ENCODE measurements around the gene TECRL.

The TECRL gene

DNA sequence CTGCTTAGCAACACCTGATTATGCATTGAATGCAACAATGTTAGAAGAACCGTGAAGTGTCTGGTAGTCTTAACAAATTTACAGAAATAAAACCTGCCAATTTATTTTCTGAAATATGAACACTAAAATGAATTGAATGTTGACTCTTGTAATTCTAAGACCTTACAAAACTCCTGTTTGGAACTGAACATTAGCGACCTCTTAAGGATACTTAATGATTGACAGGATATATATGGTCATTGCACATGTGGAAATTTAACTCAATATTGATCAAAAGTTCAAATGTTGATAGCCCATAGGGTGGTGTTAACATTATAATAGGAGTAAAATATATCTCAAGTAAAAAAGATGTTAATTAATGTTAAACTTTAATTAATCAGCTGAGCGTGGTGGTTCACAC, 79.1 kb downstream of the TECRL start:
- in situ Hi-C loops (cut with MboI; ENCODE audit: low sequenced_read_pairs), result no loop called here

DNA sequence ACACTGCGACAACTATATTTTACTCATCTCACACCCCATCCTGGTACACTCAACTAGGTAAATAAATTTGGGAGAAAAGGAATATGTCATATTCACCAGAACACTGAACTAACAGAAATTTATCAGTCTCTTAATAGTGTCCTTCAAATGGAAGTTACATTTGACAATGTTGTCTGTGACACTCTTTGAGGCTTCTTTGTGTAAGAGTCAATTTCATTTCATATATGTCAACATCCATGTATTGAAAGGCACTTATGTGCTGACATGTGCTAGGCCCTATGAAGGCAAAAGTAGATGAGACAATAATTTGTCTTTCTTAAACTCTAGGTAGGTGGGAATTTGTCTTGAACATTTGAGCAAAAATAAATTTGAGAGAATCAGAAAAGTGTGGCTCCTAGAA, 82.0 kb downstream of the TECRL start:
- in situ Hi-C loops (cut with MboI; ENCODE audit: low sequenced_read_pairs), result no loop called here

DNA sequence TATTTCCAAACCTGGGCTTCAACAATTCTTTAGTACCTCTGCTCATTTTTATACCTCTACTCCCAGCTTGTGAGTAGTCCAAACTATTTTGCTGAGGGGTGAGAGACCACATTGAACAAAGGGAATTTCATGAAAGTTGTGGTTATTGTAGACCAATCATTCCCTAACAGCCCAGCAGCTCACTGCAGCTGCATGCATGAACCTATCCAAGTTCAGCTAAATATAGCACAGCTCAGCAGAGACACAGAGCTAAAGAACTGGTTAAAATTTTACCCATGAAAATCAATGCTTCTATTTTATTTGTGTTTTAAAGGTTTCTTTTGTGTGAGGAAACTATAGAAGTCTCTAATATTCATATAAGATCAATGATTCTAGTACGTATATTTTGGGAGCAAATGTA, 82.7 kb downstream of the TECRL start:
- in situ Hi-C loops (cut with MboI; ENCODE audit: low sequenced_read_pairs), result no loop called here

DNA sequence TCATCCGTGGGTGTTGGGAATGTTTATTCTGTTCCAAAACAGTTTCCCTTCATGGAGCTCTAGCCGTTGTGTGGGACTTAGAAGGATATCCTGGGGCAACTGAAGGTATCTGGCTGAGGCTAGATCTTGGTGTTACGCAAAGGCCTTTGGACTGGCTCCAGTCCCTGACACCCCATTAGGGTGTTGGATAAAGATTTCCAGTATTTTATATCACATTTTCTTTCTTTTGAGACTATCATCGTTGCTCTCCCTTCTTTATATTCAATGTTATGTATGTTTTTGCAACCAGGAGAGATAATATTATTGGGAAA, 103.0 kb downstream of the TECRL start:
- in situ Hi-C loops (cut with MboI; ENCODE audit: low sequenced_read_pairs), result no loop called here

DNA sequence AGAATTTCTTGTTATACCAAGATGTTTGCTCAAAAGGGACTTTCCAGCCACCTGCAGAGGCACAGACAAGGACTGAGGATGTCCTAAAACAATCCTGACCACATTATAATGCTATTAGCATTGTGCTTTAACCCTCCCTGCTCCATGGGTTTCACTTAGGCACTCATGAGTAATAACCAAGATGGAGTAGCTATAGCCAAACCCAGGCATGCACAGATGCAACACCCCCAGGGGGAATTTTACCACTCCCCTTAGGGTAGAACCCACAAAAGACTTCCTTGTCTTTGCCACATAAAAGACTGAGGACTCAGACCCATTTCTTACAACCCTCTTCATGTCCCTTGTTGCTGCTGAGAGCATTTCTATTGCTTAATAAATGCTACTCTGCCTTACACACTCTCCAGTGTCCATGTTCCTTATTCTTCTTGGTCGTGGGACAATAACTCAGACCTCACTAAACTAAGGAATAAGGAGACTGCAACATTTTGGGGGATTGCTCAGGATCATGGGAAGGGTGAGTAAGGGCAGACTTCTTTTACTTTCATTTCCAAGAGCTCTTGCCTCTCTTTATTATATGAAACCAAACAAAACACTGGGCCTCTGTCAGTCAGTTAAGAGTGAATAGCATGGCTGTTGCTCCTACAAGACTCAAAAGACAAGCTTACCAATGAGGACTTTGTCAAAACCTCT, 103.5 kb downstream of the TECRL start:
- in situ Hi-C loops (cut with MboI; ENCODE audit: low sequenced_read_pairs), result no loop called here

DNA sequence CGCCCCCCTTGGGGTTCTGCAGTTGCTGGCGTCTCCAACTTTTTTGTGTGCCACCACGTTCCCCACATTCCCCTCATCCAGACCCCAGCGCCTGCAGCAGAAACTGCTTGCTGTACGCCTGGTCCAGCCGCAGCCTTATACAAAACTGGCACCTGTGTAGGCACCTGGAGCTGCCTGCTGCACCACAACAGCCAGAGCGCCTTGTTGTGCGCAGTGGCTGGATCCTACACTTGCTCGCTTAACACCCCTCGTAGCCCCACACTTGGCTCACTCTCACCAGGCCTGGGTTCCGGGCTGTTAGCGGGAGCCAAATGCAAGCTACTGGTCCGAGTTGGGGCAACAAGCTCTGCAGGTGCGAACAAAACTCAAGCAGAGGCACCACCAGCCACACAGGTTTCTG, 136.8 kb downstream of the TECRL start:
- in situ Hi-C loops (cut with MboI; ENCODE audit: low sequenced_read_pairs), result no loop called here

DNA sequence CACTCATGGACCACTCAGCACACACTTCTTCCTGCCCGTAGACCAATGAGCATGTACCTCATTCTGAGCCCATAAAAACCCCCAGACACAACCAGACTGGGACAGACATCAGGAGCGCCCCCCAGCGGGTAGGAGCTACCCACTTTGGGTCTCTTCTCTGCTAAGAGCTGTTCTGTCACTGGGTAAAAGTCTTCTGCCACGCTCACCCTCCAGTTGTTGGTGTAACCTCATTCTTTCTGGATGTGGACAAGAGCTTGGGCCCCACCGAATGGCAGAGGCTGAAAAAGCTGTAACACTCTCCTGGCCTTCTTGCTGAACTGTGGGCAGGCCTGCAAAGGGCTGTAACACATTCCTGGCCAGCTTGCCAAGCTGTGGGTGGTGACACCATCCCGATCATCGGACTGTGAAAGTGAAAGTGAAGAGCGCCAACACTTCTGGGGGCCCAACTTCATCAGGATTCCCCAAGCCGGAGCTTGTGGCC, 137.6 kb downstream of the TECRL start:
- in situ Hi-C loops (cut with MboI; ENCODE audit: low sequenced_read_pairs), result no loop called here

DNA sequence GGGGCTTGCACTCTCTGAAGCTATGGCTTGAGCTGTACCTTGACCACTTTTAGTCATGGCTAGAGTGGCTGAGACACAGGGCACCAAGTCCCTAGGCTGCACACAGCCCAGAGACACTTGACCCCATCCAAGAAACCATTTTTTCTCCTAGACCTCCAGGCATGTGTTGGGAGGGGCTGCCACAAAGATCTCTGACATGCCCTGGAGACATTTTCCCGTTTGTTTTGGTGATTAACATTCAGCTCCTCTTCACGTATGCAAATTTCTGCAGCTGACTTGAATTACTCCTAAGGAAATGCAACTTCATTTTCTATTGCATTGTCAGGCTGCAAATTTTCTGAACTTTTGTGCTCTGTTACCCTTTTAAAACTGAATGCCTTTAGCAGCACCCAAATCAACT, 142.6 kb downstream of the TECRL start:
- in situ Hi-C loops (cut with MboI; ENCODE audit: low sequenced_read_pairs), result no loop called here

DNA sequence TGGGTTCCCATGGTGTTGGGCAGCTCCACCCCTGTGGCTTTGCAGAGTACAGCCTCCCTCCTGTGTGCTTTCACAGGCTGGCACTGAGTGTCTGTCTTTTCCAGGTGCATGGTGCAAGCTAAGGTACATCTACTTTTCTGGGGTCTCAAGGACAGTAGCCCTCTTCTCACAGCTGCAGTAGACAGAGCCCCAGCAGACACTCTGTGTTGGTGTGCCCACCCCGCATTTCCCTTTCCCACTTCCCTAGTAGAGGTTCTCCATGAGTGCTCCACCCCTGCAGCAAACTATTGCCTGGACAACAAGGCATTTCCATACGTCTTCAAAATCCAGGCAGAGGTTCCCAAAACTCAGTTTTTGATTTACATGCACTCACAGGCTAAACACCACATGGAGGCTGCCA, 143.0 kb downstream of the TECRL start:
- in situ Hi-C loops (cut with MboI; ENCODE audit: low sequenced_read_pairs), result no loop called here

DNA sequence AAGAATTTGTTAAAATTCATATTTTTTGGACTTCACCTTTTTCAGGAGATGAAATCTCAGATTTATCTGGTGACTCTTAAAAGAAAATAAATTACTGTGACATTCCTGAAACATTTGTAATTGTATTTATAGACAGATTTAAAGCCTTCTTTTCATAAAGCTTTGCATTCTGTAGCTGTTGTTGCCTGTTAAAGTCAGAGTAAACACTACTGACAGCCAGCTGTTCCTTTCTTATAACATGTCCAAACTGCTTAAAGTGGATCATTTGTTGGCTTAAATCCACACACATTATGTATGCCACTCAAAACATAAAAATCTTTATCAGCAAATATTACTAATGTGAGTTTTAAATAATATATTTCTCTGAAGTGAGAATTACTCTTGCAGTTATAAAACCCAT, 157.5 kb downstream of the TECRL start:
- in situ Hi-C loops (cut with MboI; ENCODE audit: low sequenced_read_pairs), result no loop called here

DNA sequence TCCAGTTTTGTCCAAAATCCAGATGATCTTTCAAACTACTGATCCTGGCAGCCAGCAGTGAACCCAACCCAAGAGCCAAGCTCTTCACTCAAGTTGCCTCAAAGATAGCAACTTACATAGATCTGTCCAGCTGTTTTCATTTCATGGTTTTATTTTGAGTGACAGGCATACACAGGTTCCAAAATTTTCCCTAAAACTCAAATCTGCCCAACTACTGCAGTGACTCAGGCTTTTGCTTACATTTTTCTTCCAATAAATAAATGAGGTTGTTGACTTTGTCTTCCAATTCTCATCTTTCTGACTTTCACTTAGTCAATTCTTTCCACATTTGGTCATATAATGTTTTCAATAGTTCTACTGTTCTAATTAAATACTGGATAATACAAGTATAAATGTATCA, 158.8 kb downstream of the TECRL start:
- in situ Hi-C loops (cut with MboI; ENCODE audit: low sequenced_read_pairs), result no loop called here

DNA sequence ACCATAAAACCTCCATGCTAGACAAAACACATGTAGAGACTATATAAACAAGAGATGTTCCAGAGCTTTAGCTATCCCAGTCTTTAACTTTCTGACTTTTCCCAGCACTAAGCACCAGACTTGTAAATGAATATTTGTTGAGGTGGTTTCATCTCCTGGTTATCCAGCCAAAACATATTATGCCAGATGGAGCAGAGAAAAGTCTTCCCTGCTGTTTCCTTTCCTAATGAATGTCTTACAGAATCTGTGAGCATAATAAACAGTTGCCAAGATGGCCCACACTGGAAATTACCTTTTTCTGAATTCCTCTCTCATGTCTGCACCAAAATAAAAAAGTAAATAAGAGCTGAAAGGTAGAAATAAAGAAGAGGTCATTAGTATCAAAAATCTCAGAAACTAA, 159.2 kb downstream of the TECRL start:
- in situ Hi-C loops (cut with MboI; ENCODE audit: low sequenced_read_pairs), result no loop called here

DNA sequence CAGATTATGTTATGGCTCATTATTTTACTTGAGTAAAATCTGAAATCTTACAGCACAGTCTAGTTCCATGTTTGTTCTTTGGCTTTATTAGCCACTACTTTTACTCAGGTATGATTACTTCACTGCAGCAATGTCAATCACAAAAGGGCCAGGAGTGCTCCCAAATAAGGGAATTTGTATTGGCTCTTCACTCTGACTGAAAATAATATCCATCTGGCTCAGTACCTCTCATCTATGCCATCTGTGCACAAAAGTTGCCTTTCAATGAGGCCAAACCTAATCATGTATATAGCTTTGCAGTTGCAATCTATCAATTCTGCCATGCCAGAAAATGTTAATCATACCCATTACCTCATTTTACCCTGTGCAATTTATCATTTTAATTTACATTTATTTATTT, 161.1 kb downstream of the TECRL start:
- in situ Hi-C loops (cut with MboI; ENCODE audit: low sequenced_read_pairs), result no loop called here

DNA sequence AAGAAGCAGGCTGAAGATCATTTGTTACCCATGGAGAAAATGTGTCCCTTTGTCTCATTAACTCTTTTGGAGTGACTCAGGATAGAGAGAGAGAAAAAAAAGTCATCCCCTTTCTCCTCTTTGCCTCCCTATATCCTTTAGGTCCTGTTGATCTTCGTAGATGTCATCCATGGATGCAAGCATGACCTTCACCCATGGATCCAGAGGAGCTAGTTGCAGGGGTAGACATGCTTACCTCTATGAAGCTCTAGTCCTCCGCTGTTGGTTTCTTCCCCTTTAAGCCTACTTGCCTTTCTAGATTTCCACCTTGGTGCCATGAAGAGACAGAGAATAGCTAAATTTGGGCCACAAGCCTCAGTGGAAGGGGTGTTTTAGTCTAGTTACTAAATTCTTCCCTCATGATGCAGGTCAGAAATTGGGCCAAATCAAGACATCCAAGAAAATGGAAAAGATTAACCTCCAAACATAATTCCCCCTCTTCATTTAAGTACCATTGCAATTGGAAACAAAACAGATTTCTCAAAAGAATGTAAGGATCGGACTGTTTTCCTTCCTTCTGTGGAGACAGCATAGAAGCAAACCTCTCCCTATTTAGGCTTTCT, 178.4 kb downstream of the TECRL start:
- in situ Hi-C loops (cut with MboI; ENCODE audit: low sequenced_read_pairs), result no loop called here

All from hTERT RPE-1 (cell line).